CD14-positive monocyte (primary cell): Measurements from ENCODE around the gene LARP1B. TPM values are rescaled to one million over a fixed set of nuclear protein-coding genes. Genes with fewer than 3 reads are reported as not detected.

ENCODE experiments used
- DNase-seq, 3 donors: peaks; one replicate each; pipeline ENCODE4 v3.0.0-alpha.2; 2011 to 2022
- H2AFZ ChIP-seq: 2 replicates; pipeline ENCODE4 v1.6.0; 2012; ENCODE audit warnings: mild to moderate bottlenecking, low read depth, low read length, inconsistent platforms; ENCODE audit not compliant: insufficient read depth, poor library complexity, severe bottlenecking
- H3K27ac ChIP-seq, 2 donors: 1 replicate in 1 of 2; 2 replicates in 1 of 2; pipeline ENCODE4 v1.5.1; 2012 to 2013; ENCODE audit warnings: low read length in 2 of 2, control low read depth in 1 of 2, inconsistent platforms in 1 of 2, low read depth in 1 of 2, mild to moderate bottlenecking in 1 of 2
- H3K27me3 ChIP-seq, 2 donors: one replicate each; pipeline versions ENCODE4 v1.6.0 to v1.6.1; 2011 to 2013; ENCODE audit warnings: low read length in 2 of 2; ENCODE audit not compliant: control insufficient read depth in 2 of 2, insufficient read depth in 2 of 2
- H3K36me3 ChIP-seq, 2 donors: replicated peaks in 1 of 2; 1 replicate in 1 of 2; 2 replicates in 1 of 2; pipeline versions ENCODE4 v1.5.1 to v1.6.1; 2012 to 2013; ENCODE audit warnings: low read length in 2 of 2, control low read depth in 1 of 2, inconsistent platforms in 1 of 2, mild to moderate bottlenecking in 1 of 2; ENCODE audit not compliant: insufficient read depth in 2 of 2, control insufficient read depth in 1 of 2
- H3K4me1 ChIP-seq, 2 donors: 1 replicate in 1 of 2; 2 replicates in 1 of 2; pipeline versions ENCODE4 v1.5.1 to v1.6.1; 2012 to 2013; ENCODE audit warnings: low read length in 2 of 2, control low read depth in 1 of 2, inconsistent platforms in 1 of 2, mild to moderate bottlenecking in 1 of 2, moderate library complexity in 1 of 2; ENCODE audit not compliant: insufficient read depth in 2 of 2, control insufficient read depth in 1 of 2
- H3K4me2 ChIP-seq: replicated peaks from 2 replicates; pipeline ENCODE3; 2012; ENCODE audit warnings: low read length, moderate library complexity, mild to moderate bottlenecking; ENCODE audit not compliant: poor library complexity, severe bottlenecking; ENCODE audit errors: extremely low read depth
- H3K4me3 ChIP-seq, 3 experiments: fragments of 200-600 bp in 1 of 3; sonication (generic) in 1 of 3; replicated peaks in 1 of 3; 1 replicate in 2 of 3; 2 replicates in 1 of 3; pipeline ENCODE4 v1.5.1; 2011 to 2013; ENCODE audit warnings: low read length in 3 of 3, mild to moderate bottlenecking in 3 of 3, control low read depth in 2 of 3, low read depth in 2 of 3, inconsistent platforms in 1 of 3, moderate library complexity in 1 of 3
- H3K79me2 ChIP-seq: 2 replicates; pipeline ENCODE4 v1.6.0; 2012; ENCODE audit warnings: mild to moderate bottlenecking, control low read depth, inconsistent platforms, low read length, moderate library complexity; ENCODE audit not compliant: insufficient read depth
- H3K9ac ChIP-seq: 2 replicates; pipeline ENCODE4 v1.6.0; 2017; ENCODE audit warnings: low read length, mild to moderate bottlenecking; ENCODE audit not compliant: insufficient read depth, poor library complexity, severe bottlenecking
- H3K9me3 ChIP-seq, 2 donors: replicated peaks in 1 of 2; 1 replicate in 1 of 2; 2 replicates in 1 of 2; pipeline versions ENCODE4 v1.5.1 to v1.6.1; 2012 to 2013; ENCODE audit warnings: low read length in 2 of 2, control low read depth in 1 of 2; ENCODE audit not compliant: control insufficient read depth in 1 of 2, insufficient read depth in 1 of 2
- H4K20me1 ChIP-seq: 2 replicates; pipeline ENCODE4 v1.6.0; 2012; ENCODE audit warnings: mild to moderate bottlenecking, low read length, control low read depth, moderate library complexity; ENCODE audit not compliant: insufficient read depth
- H3K27ac Mint-ChIP-seq, 7 donors: one replicate each; pipeline ENCODE4 v1.8.0; 2020; ENCODE audit warnings: mild to moderate bottlenecking in 7 of 7, mixed read lengths in 7 of 7, moderate library complexity in 6 of 7, inconsistent platforms in 2 of 7
- H3K27me3 Mint-ChIP-seq, 3 donors: one replicate each; pipeline ENCODE4 v1.8.0; 2021 to 2022; ENCODE audit warnings: low read depth in 3 of 3, mild to moderate bottlenecking in 3 of 3, mixed read lengths in 3 of 3, moderate library complexity in 3 of 3, inconsistent platforms in 1 of 3
- H3K36me3 Mint-ChIP-seq, 2 donors: one replicate each; pipeline ENCODE4 v1.8.0; 2020; ENCODE audit warnings: mixed read lengths in 2 of 2, inconsistent platforms in 1 of 2, mild to moderate bottlenecking in 1 of 2
- H3K4me1 Mint-ChIP-seq: one replicate; pipeline ENCODE4 v1.8.0; 2020; ENCODE audit warnings: mild to moderate bottlenecking, mixed read lengths
- H3K4me3 Mint-ChIP-seq, 2 donors: one replicate each; pipeline ENCODE4 v1.8.0; 2020; ENCODE audit warnings: mild to moderate bottlenecking in 2 of 2, mixed read lengths in 2 of 2, moderate library complexity in 1 of 2
- H3K9me3 Mint-ChIP-seq, 7 donors: one replicate each; pipeline ENCODE4 v1.8.0; 2020 to 2022; ENCODE audit warnings: mixed read lengths in 7 of 7, mild to moderate bottlenecking in 6 of 7, moderate library complexity in 6 of 7, inconsistent platforms in 2 of 7
- CTCF ChIP-seq: fragments of 200-600 bp; IDR thresholded peaks from one replicate; pipeline ENCODE4 v1.8.0; 2022; ENCODE audit warnings: antibody characterized with exemption, mild to moderate bottlenecking
- WGBS: methylation state at CpG from one replicate; pipeline ENCODE4 v1.1.5; 2013; ENCODE audit warnings: missing lambda C conversion rate; ENCODE audit not compliant: insufficient coverage; 5-methylcytosine and 5-hydroxymethylcytosine counted together
- intact Hi-C, 2 donors: fragments of 100-400 bp; cut with micrococcal nuclease; formaldehyde crosslinking; loops; one replicate each; pipeline versions ENCODE4 v1.15.0 to v1.15.1; 2023
- polyA plus RNA-seq, 3 donors: library from polyadenylated mRNA; depleted of rRNA in 1 of 3; unstranded in 2 of 3; stranded (reverse) in 1 of 3; fragments of 300-500 nt in 2 of 3; fragments of >200 nt in 1 of 3; fragmentation: Illumina TruSeq in 2 of 3; gene quantifications; 1 replicate in 2 of 3; 2 replicates in 1 of 3; pipeline ENCODE4 v1.2.3, GENCODE V29; 2012 to 2021

LARP1B gene
- polyA plus RNA-seq, 3 donors, result 3.0 to 5.7 (median 3.7) TPM

DNA sequence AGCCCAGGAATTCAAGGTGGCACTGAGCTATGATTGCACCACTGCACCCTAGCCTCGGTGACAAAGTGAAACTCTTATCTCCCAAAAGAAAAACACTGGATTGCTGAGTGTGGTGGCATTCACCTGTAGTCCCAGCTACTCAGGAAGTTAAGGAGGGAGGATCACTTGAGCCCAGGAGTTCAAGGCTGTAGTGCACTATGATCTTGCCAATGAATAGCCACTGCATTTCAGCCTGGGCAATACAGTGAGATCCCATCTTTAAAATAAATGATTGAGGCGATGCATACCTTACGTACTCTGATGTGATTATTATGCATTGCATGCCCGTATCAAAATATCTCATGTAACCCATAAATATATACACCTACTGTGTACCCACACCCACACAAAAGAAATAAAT is 31.2 kb upstream of the LARP1B start:
- H3K27ac Mint-ChIP-seq, result no peak overlapping the region
- H4K20me1 ChIP-seq, result no peaks in the 10 kb centered on the region
- H3K27ac ChIP-seq, result no peak overlapping the region
- H3K4me3 ChIP-seq, result no peak overlapping the region
- no peaks in the 10 kb centered on the region for H3K27me3 Mint-ChIP-seq
- no peaks in the 10 kb centered on the region for H3K27me3 ChIP-seq
- WGBS, result 100% methylated on average over 1 of the region's 4 CpGs
- H3K4me2 ChIP-seq, result no peak overlapping the region
- no peaks in the 10 kb centered on the region for H3K4me1 ChIP-seq
- H3K9ac ChIP-seq, result no peak overlapping the region
- H3K9me3 Mint-ChIP-seq, result no peaks in the 10 kb centered on the region
- H3K36me3 Mint-ChIP-seq, result peaks cover 36 to 59% of the 10 kb centered on the region in 2 donors
- no peak for TF ChIP-seq CTCF
- no peaks in the 10 kb centered on the region for H3K79me2 ChIP-seq
- intact Hi-C loops, result no loop called here
- H3K4me3 Mint-ChIP-seq, result no peak overlapping the region
- H2AFZ ChIP-seq, result no peak overlapping the region
- no peak for DNase-seq
- H3K4me1 Mint-ChIP-seq, result no peaks in the 10 kb centered on the region
- no peaks in the 10 kb centered on the region for H3K9me3 ChIP-seq
- peaks cover 28 to 73% of the 10 kb centered on the region in 2 donors for H3K36me3 ChIP-seq

DNA sequence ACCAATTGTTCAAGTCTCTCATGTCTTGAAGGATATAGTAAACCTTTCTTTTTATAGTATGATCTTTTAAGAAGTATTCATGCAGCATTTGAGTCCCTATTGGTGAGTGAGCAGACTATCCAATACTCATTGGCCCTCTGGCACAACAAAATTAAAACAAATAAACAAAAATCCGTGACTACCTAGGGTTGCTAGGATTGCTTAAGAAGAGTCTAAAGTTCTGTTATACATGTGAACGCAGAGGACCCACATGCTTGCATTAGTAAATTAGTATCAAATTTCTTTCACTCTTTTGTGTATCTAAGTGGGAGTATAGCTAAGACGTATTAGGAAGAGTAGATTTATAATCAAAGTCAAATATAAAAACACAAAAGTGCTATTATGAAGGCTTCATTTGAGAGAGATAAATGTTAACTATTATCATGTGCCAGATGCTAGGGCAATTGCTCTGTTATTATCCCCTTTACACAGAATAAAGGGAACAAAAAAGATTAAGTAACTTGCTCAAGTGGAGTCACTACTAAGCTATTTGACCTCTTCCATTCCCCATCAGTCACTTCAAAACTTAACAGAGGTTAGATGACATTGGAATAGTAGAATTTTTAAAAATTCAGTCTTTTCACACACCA is 29.2 kb upstream of the LARP1B start:
- no CpG with 5 or more reads among the region's 3 CpGs for WGBS
- no peaks in the 10 kb centered on the region for H3K4me1 Mint-ChIP-seq
- no peak overlapping the region for H3K27ac Mint-ChIP-seq
- H3K4me2 ChIP-seq, result no peak overlapping the region
- TF ChIP-seq CTCF, result no peak
- no peaks in the 10 kb centered on the region for H4K20me1 ChIP-seq
- no peak overlapping the region for H3K4me3 Mint-ChIP-seq
- peaks cover 24 to 62% of the 10 kb centered on the region in 2 donors for H3K36me3 ChIP-seq
- intact Hi-C loops, result no loop called here
- H3K27me3 ChIP-seq, result no peaks in the 10 kb centered on the region
- H3K79me2 ChIP-seq, result no peaks in the 10 kb centered on the region
- H3K27me3 Mint-ChIP-seq, result no peaks in the 10 kb centered on the region
- no peaks in the 10 kb centered on the region for H3K9me3 Mint-ChIP-seq
- no peak overlapping the region for H3K4me3 ChIP-seq
- H3K9ac ChIP-seq, result no peak overlapping the region
- H3K4me1 ChIP-seq, result no peaks in the 10 kb centered on the region
- H3K27ac ChIP-seq, result no peak overlapping the region
- H2AFZ ChIP-seq, result no peak overlapping the region
- no peak for DNase-seq
- peaks cover 34 to 53% of the 10 kb centered on the region in 2 donors for H3K36me3 Mint-ChIP-seq
- no peaks in the 10 kb centered on the region for H3K9me3 ChIP-seq
